DMS53 (cell line): ENCODE results near the gene CTSK.

ENCODE experiments used
- DNase-seq: peaks from one replicate; lab custom pipeline; 2025; lab: John Stamatoyannopoulos, UW

CTSK gene

GRCh38 chr1:150760013-150760412 is 48.0 kb downstream of the CTSK start:
- DNase-seq, result no peak

DNA sequence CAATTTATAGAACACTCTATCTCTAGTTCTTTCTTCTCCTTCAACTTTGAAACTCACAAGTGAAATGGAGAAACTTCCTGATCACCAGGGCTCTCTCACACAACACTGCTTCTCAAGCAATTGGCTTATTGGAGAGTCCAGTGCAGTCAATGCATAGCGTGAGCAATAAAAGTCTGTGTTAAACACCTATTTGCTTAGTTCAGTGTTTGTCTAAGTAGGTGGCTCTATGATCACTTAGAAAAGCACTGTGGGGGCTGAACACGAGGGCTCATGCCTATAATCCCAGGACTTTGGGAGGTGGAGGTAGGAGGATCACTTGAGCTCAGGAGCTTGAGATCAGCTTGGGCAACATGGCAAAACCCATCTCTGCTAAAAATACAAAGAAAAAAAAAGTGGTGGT is 54.6 kb downstream of the CTSK start:
- no peak for DNase-seq

DNA sequence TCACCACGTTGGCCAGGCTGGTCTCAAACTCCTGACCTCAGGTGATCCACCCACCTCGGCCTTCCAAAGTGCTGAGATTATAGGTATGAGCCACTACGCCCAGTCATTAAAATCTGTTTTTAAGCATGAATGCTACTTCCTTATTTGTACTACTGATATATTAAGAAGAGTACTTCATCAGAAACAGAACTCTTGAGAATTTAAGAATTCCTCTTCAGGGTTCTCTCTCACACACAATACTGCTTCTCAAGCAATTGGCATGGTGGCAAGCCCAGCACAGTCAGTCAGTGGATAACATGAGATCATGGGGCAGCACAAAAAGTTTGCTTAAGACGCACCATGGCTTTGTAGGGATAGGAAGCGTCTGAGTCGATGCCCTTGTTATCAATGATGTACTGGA is 56.6 kb downstream of the CTSK start:
- DNase-seq, result no peak

- DNase-seq, result no peak
Measured at GRCh38 chr1:150749720-150750311, 58.2 kb downstream of the CTSK start.

DNA sequence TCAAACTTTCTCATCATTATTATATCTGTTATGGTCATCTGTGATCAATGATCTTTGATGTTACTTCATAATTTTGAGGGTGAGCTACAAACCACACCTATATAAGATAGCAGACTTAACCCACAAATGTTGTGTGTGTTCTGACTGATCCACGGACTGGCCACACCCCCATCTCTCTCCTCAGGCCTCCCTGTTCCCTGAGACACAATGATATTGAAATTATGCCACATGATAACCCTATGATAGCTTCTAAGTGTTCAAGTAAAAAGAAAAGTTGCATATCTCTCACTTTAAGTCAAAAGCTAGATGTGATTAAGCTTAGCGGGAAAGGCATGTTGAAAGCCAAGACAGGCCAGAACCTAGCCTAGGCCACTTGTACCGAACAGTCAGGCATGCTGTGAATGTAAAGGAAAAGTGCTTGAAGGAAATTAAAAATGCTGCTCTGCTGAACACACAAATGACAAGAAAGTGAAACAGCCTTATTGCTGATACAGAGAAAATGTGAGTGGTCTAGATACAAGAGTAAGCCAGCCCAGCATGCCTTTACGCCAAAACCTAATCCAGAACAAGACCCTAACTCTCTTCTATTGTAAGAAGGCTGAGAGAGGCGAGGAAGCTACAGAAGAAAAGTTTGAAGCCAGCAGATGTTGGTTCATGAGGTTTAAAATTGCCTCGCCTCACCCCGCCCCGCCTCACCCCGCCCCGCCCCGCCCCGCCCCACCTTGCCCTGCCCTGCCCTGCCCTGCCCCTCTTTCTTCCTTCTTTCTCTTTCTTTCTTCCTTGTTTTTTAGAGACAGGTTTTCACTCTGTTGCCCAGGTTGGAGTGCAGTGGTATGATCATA is 59.0 kb downstream of the CTSK start:
- no peak for DNase-seq
